ENCODE measurements around the gene NUPR1. TPM values are rescaled to one million over a fixed set of nuclear protein-coding genes. Genes with fewer than 3 reads are reported as not detected.

NUPR1 gene, protein sequence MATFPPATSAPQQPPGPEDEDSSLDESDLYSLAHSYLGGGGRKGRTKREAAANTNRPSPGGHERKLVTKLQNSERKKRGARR
- total RNA-seq, result 19.0 and 44.1 TPM in 2 replicates

DNA sequence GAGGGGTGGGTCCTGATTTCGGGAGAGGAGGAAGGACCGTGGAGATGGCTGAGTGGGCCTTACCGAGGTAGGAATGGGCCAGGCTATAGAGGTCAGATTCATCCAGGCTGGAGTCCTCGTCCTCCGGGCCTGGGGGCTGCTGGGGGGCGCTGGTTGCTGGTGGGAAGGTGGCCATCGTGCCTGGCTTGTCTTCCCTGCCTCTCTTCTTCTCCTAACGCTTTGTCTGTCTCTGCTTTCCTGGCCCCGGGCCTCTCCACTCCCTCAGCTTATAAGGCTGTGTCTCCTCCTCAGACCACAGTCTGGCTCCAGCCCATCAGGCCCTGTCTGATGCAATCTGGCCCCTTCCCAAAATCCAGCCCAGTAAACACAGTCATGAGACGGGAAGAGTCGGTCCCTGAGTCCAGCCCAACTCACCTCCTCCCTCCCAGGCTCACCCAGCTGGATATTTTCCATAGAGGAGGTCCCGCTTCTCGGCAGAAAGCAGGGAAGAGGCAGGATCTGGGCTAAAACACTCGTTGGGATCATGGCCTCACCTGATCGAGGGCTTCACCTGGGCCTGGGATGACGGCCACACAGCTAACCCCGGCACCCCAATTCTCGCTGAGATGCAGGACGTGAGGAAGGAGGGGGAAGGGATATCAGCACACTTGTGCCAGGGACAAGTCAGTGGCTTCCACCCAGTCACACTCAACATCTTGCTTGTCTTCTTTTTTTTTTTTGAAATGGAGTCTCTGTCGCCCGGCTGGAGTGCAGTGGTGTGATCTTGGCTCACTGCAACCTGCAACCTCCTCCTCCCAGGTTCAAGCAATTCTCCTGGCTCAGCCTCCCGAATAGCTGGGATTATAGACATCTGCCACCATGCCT, at the start of gene NUPR1:
NUPR1 (minus strand) TSS at position 242 of the 864 bp plus-strand sequence; CDS start at position 175, 67 bp downstream.

DNA sequence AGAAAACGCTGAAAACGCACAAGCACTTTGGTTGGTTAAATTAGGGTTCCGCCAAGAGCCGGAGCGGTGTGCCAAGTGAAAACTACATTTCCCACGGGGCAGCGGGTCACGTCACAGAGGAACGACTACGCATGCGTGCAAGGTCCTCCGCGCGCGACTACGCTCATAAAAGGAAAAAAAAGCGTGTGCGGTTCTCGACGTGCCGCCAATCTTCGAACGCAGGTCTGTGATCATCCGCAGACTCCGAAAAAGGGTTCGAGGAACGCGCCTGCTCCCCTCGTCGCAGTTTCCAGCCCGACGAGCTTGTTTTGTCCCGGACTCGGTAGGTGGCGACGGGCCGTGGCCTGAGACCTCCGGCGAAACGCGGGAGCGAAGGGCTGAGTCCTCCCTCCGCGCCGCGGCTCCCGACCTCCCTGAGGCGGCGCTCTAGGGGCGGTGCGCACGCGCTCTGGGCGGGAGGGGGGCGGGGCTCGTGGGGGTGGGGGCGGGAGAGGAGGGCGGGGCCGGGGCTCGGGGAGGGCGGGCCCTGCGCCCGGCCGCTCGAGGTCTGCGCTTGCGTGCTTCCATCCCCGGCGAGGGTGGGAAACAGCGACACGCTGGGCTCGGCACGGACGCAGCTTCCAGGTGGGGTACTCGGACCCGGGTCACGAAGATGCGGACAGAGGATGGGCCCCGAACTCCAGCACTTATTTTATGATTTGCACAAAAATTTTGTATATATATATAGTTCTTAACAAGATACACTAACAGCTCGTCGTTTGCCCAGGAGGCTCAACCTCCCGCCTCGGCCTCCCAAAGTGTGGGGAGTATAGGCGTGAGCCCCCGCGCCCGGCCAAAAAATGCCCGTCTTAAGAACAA, 15.2 kb upstream of the NUPR1 start, which contains the start of gene SGF29:
SGF29 (plus strand) TSS at position 145 of the 858 bp plus-strand sequence. CDS start 27,150 bp downstream, outside the sequence.

DNA sequence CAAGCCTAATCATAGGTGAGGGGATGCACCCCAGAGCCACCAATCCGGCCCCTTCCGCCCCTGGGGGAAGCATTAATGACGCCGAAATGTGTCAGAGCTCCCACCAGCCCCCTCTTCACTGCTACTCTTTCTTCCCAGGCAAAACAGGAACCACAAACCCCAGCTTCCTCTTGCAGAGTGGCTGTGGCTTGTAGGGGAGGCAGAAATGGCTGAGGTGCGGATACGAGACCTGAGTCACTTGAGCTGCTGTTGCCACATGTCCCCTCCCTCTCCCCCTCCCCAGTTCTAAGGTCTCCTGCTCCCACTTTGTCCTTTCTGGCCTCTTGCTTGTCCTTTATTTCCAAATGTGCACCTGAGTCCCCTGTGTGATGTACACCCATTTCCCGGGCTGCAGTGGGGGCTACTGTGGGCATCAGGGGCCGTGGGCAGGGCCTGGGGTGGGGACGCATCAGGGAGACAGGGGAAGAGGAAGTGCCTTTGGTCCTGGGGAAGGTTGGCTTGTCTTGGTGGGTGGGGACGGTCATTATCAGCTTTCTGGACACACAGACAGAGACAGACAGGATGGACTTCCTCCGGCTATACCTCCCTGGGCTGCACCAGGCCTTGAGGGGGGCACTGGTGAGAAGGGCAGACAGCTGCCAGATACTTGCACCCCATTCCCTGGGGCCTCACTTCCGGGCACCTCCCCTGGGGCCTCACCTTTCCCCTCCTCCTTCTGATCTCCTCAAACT, 44.5 kb downstream of the NUPR1 start, which contains the start of gene APOBR:
APOBR (plus strand) TSS at position 523 of the 731 bp plus-strand sequence; CDS start at position 562, 39 bp downstream.

DNA sequence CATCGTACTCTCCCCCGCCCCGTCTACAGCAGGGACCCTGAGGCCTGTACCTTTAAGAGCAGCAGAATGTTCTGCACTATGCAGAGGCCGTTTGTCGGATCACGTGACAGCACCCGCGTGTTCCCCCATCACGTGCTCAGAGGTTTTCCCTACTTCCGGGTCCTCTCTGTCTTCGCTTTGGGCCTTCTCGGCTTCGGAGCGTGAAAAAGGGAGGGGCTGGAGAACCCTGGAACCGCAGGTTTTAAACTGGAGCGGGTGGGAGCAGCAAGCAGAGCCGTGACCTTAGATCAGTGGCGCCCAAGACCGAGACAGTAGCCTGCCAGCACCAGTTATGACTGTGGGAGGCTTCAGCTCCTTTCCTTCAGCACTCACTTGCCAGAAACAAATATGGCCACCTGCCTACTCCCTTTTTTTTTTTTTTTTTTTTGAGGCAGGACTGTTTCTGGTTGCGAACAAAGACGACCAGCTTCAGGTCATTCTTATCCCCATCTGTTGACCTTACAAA, 46.8 kb downstream of the NUPR1 start, which contains the start of gene CLN3:
CLN3 (minus strand) TSS at position 105 of the 505 bp plus-strand sequence. CDS start 315 bp downstream, outside the sequence.

Other genes with a start within 250 kb of the NUPR1 start
- under 0.01 and 0.48 TPM in 2 replicates for gene SBK1, start 246.4 kb downstream of the NUPR1 start, total RNA-seq
- 1.9 TPM in 1 of 2 replicates, not detected in the other for gene NPIPB6, start 175.5 kb downstream of the NUPR1 start, total RNA-seq
- 157 and 280 TPM in 2 replicates for gene EIF3CL, start 135.1 kb downstream of the NUPR1 start, total RNA-seq
- not detected in 2 replicates for gene NPIPB7, start 66.6 kb downstream of the NUPR1 start, total RNA-seq
- 13.7 and 15.1 TPM in 2 replicates for gene CLN3, start 46.9 kb downstream of the NUPR1 start, total RNA-seq
- under 0.01 TPM in 1 of 2 replicates, not detected in the other for gene APOBR, start 44.3 kb downstream of the NUPR1 start, total RNA-seq
- not detected in 2 replicates for gene IL27, start 32.1 kb downstream of the NUPR1 start, total RNA-seq
- gene SGF29, start 14.9 kb upstream of the NUPR1 start, total RNA-seq, result 11.3 and 17.7 TPM in 2 replicates
- gene SULT1A2, start 58.1 kb upstream of the NUPR1 start, total RNA-seq, result 0.24 TPM in 1 of 2 replicates, not detected in the other
- 6.0 and 14.7 TPM in 2 replicates for gene SULT1A1, start 71.1 kb upstream of the NUPR1 start, total RNA-seq
- gene NPIPB8, start 99.1 kb upstream of the NUPR1 start, total RNA-seq, result 0.43 TPM in 1 of 2 replicates, not detected in the other
- gene EIF3C, start 172.5 kb upstream of the NUPR1 start, total RNA-seq, result 121 and 396 TPM in 2 replicates
- 1.2 TPM in 1 of 2 replicates, not detected in the other for gene NPIPB9, start 212.8 kb upstream of the NUPR1 start, total RNA-seq

All from tracheal epithelial cell (primary cell).